AG04450 (cell line): Measurements from ENCODE around the gene UBN2. TPM values are rescaled to one million over a fixed set of nuclear protein-coding genes. Genes with fewer than 3 reads are reported as not detected.
A peak's percentile ranks its signal among the peaks of the same experiment; 100 is the strongest.

Experiments used
- CTCF ChIA-PET: fragments of 300-600, 350-600 bp; formaldehyde crosslinking; extraction: SDS; loops from one replicate; lab custom pipeline; 2022; ENCODE audit warnings: antibody characterized with exemption, inconsistent platforms; lab: Charles Lee
- POLR2A ChIA-PET: fragments of 350-600 bp; formaldehyde crosslinking; extraction: SDS; loops from one replicate; lab custom pipeline; 2021; ENCODE audit warnings: antibody characterized with exemption, inconsistent platforms; lab: Yijun Ruan, JAX
- DNase-seq: peaks from one replicate; pipeline ENCODE4 v3.0.0-alpha.2; 2011; ENCODE audit warnings: low read depth, low spot score
- H3K27ac ChIP-seq: one replicate; pipeline ENCODE4 v1.5.1; 2012; ENCODE audit warnings: low read depth, low read length, control low read depth
- H3K27me3 ChIP-seq: one replicate; pipeline ENCODE4 v1.6.0; 2012; ENCODE audit warnings: low read length; ENCODE audit not compliant: control insufficient read depth, insufficient read depth
- H3K4me3 ChIP-seq: 2 replicates; pipeline ENCODE4 v1.5.1; 2011; ENCODE audit warnings: mild to moderate bottlenecking, low read depth, low read length, control low read depth
- H3K9me3 ChIP-seq: 2 replicates; pipeline ENCODE4 v1.5.1; 2012; ENCODE audit warnings: low read length; ENCODE audit not compliant: control insufficient read depth, insufficient read depth
- CTCF ChIP-seq: IDR thresholded peaks from 2 replicates; pipeline ENCODE4 v1.5.1; 2011; ENCODE audit warnings: low read depth, low read length, control low read depth, inconsistent platforms
- polyA plus RNA-seq: library from polyadenylated mRNA; depleted of rRNA; stranded (reverse); fragments of >200 nt; gene quantifications from 2 replicates; pipeline ENCODE4 v1.2.3, GENCODE V29; 2011

The UBN2 gene
- polyA plus RNA-seq, 1 experiment, result 4.7 TPM

- ChIA-PET POLR2A (no interaction called here), CTCF (interaction anchor here (0.6 kb wide), 1 partner anchor 360 kb away, joined by 3 read pairs; no protein-coding TSS in a partner anchor)
- DNase-seq, result peak; percentile 7
- no peaks in the 10 kb centered on the region for H3K27me3 ChIP-seq
- H3K4me3 ChIP-seq, result no peak overlapping the region
- TF ChIP-seq CTCF, result no peak
- peak overlapping the region; percentile 40 for H3K27ac ChIP-seq
- H3K9me3 ChIP-seq, result no peaks in the 10 kb centered on the region
Measured at GRCh38 chr7:139246905-139247304, 15.9 kb downstream of the UBN2 start.

- Histone ChIP-seq H3K27me3 (no peaks in the 10 kb centered on the region), H3K9me3 (no peaks in the 10 kb centered on the region), H3K27ac (no peak overlapping the region), H3K4me3 (no peak overlapping the region)
- CTCF ChIA-PET, result interaction anchor here (0.6 kb wide), 1 partner anchor 11 kb away, joined by 3 read pairs; no protein-coding TSS in a partner anchor
- no peak for TF ChIP-seq CTCF
- POLR2A ChIA-PET, result no interaction called here
- DNase-seq, result no peak
Measured at GRCh38 chr7:139249179-139249810, 18.3 kb downstream of the UBN2 start.

- CTCF ChIA-PET, result no interaction called here
- TF ChIP-seq CTCF, result no peak
Measured at GRCh38 chr7:139252451-139252850, 21.4 kb downstream of the UBN2 start.

GRCh38 chr7:139254281-139254680 lies 23.2 kb downstream of the UBN2 start:
- ChIA-PET POLR2A (no interaction called here), CTCF (no interaction called here)
- no peaks in the 10 kb centered on the region for H3K9me3 ChIP-seq
- no peak for DNase-seq
- no peak overlapping the region for H3K27ac ChIP-seq
- no peak overlapping the region for H3K4me3 ChIP-seq
- TF ChIP-seq CTCF, result no peak
- no peaks in the 10 kb centered on the region for H3K27me3 ChIP-seq

More at GRCh38 chr7:139252451-139252850, 21.4 kb downstream of the UBN2 start:
- Histone ChIP-seq H3K4me3 (no peak overlapping the region), H3K27me3 (no peaks in the 10 kb centered on the region), H3K9me3 (no peaks in the 10 kb centered on the region), H3K27ac (no peak overlapping the region)
- DNase-seq, result no peak
- POLR2A ChIA-PET, result no interaction called here

- no peak for TF ChIP-seq CTCF
- ChIA-PET POLR2A (no interaction called here), CTCF (no interaction called here)
- H3K27me3 ChIP-seq, result no peaks in the 10 kb centered on the region
- H3K4me3 ChIP-seq, result no peak overlapping the region
- no peaks in the 10 kb centered on the region for H3K9me3 ChIP-seq
- no peak for DNase-seq
- H3K27ac ChIP-seq, result no peak overlapping the region
Measured at GRCh38 chr7:139254728-139255127, 23.7 kb downstream of the UBN2 start.
